Cortex of kidney (tissue), 1 donor: Measurements from ENCODE around the gene MYO1A.

Source experiments
- DNase-seq: peaks from one replicate; lab custom pipeline; 2025; lab: John Stamatoyannopoulos, UW

MYO1A gene

GRCh38 chr12:57049890-57050289 is at the start of gene MYO1A:
Gene MYO1A (minus strand): TSS chr12:57050129. CDS start chr12:57048323, 1,806 bp downstream.
- no peak for DNase-seq

- no peak for DNase-seq
These were observed 49.3 kb upstream of the MYO1A start for GRCh38 chr12:57099047-57099714.

GRCh38 chr12:57098546-57098945 is 48.6 kb upstream of the MYO1A start:
- DNase-seq: no peak

GRCh38 chr12:57097554-57097835 is 47.6 kb upstream of the MYO1A start:
- DNase-seq: no peak

GRCh38 chr12:57096748-57097553 is 47.0 kb upstream of the MYO1A start:
- DNase-seq: no peak

- DNase-seq: no peak
These were observed 46.2 kb upstream of the MYO1A start for GRCh38 chr12:57096099-57096572.

GRCh38 chr12:57095440-57095839 is 45.5 kb upstream of the MYO1A start:
- no peak for DNase-seq

GRCh38 chr12:57094208-57095160 is 44.6 kb upstream of the MYO1A start:
- no peak for DNase-seq

GRCh38 chr12:57093415-57094207 is 43.7 kb upstream of the MYO1A start:
- no peak for DNase-seq

GRCh38 chr12:57092876-57093414 is 43.0 kb upstream of the MYO1A start:
- no peak for DNase-seq

- DNase-seq: no peak
These were observed 42.6 kb upstream of the MYO1A start for GRCh38 chr12:57092529-57092862.

- DNase-seq: no peak
These were observed 42.0 kb upstream of the MYO1A start for GRCh38 chr12:57091638-57092528.

- DNase-seq: no peak
These were observed 41.2 kb upstream of the MYO1A start for GRCh38 chr12:57090924-57091637.

- no peak for DNase-seq
These were observed 40.6 kb upstream of the MYO1A start for GRCh38 chr12:57090490-57090889.

- no peak for DNase-seq
These were observed 39.6 kb upstream of the MYO1A start for GRCh38 chr12:57089271-57090245.

- DNase-seq: no peak
These were observed 38.7 kb upstream of the MYO1A start, which contains the start of gene NAB2 for GRCh38 chr12:57088354-57089270. Gene NAB2 (plus strand): TSS chr12:57089114. CDS start chr12:57089272, 158 bp downstream.

- no peak for DNase-seq
These were observed 37.9 kb upstream of the MYO1A start for GRCh38 chr12:57087691-57088353.
